ENCODE measurements around the gene INO80D.

- TF ChIP-seq EZH2 (IDR thresholded peaks at IDR 0.05; ENCODE audit: borderline replicate concordance, low read depth, low read length, poor library complexity, severe bottlenecking) (no peak), CTCF (conservative IDR thresholded peaks at IDR 0.05; ENCODE audit: low read depth, low read length) (no peak)
Measured at GRCh38 chr2:206056286-206056685, 29.7 kb downstream of the INO80D start.
